GM12864 (cell line): ENCODE data around the gene SLC29A3.
A peak's percentile ranks its signal among the peaks of the same experiment; 100 is the strongest.
"Not testable (repeated sequence)": the region's sequence is repeated elsewhere in the genome, so short reads cannot be mapped to it uniquely, and the experiment has no call there.

ENCODE experiments used
- DNase-seq: peaks from one replicate; pipeline ENCODE4 v3.0.0-alpha.2; 2011; ENCODE audit warnings: low read depth
- H3K4me3 ChIP-seq: 2 replicates; pipeline ENCODE4 v1.5.1; 2011; ENCODE audit warnings: mild to moderate bottlenecking, low read depth, low read length, control low read depth
- TF ChIP-seq, protein P1 (sequence below): IDR thresholded peaks from 2 replicates; pipeline ENCODE4 v1.5.1; 2011; ENCODE audit warnings: low read depth, mild to moderate bottlenecking, moderate library complexity, low read length, control low read depth, inconsistent platforms; ENCODE audit errors: missing control alignments

The SLC29A3 gene

GRCh38 chr10:71319042-71319799 lies at the start of gene SLC29A3:
SLC29A3 (plus strand) TSS chr10:71319259; CDS start chr10:71319310, 51 bp downstream.
- peak; percentile 30 for DNase-seq
- TF ChIP-seq, protein P1, sequence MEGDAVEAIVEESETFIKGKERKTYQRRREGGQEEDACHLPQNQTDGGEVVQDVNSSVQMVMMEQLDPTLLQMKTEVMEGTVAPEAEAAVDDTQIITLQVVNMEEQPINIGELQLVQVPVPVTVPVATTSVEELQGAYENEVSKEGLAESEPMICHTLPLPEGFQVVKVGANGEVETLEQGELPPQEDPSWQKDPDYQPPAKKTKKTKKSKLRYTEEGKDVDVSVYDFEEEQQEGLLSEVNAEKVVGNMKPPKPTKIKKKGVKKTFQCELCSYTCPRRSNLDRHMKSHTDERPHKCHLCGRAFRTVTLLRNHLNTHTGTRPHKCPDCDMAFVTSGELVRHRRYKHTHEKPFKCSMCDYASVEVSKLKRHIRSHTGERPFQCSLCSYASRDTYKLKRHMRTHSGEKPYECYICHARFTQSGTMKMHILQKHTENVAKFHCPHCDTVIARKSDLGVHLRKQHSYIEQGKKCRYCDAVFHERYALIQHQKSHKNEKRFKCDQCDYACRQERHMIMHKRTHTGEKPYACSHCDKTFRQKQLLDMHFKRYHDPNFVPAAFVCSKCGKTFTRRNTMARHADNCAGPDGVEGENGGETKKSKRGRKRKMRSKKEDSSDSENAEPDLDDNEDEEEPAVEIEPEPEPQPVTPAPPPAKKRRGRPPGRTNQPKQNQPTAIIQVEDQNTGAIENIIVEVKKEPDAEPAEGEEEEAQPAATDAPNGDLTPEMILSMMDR, result peak; percentile 74
- H3K4me3 ChIP-seq, result peak within 1 kb of the TSS; percentile 74

DNA sequence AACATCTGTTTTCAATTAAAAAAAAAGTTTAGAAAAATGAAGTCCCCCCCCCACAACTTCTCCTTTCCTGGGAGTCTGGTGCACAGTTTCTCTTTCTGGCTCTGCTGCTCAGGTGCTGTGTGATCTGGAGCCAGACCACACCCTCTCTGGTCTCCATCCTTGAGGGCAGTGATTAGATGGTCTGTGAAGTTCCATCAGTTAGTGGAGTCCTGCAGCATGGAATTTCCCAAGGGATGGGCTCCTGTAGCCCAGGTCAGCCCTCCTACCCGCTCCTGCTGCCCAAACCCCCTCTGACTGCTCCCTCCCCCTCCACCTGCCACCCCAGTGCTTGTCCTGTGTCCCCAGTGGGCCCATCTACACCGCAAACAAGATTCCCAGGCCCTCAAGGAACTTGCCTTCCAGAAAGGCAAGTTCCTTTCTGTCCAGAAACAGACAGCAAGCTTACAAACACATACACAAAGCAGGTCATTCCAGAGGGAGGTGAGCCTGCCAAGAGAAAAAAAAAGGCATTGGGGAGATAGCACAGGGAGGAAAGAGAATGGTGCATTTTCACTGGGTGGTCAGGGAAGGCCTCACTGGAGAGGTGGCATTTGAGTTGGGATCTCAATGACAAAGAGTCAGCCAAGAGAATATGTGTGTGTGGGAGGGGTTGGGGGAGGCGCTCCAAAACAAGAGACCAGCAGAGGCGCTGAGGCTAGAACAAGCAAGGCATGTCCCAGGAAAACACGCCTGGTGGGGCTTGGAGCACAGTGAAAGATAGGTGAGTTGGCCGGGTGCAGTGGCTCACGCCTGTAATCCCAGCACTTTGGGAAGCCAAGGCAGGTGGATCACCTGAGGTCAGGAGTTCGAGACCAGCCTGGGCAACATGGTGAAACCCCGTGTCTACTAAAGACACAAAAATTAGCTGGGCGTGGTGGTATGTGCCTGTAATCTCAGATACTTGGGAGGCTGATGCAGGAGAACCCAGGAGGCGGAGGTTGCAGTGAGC lies 49.5 kb upstream of the SLC29A3 start:
- DNase-seq, result no peak
- no peak overlapping the region for H3K4me3 ChIP-seq
- TF ChIP-seq, protein P1, result peak; percentile 3

DNA sequence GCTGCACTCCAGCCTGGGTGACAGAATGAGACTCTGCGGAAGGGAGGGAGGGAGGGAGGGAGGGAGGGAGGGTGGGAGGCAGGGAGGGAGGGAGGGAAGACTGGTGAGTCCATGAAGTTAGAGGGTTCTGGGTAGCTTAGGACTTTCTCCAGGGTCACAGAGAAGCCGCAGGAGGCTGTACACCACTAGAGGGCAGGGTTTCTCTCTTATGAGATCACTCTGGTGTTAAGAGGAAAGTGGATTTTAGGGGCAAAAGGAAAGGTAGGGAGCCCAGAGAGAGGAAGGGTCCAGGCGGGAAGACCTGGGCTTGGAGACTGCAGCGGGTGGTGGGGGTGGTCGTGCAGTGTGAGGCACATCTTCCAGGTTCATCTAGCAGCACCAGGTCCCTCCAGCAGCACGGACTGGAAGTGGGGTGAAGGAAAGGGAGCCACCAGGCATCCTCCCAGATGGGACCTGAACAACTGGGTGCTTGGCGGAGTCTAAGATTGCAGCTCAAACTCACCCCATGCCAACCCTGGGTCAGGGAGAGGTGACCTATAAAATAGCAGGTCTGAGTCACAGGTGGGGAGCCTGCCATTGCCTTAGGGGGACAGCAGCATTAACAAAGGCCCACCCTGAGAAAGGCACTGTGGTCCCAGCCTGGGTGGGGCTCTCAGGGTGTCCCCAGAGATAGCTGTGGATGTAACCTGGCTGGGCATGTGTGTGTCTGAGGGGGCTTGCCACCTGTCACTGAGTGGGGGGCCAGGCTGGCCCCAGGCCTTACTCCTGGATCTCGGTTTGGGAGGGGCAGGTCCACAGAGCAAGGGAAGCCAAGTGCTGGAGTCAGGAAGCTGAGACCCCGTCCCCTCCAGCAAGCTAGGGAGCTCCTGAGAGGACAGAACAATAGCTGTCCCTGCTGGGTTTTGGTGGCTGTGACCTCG lies 48.5 kb upstream of the SLC29A3 start:
- DNase-seq, result peak; percentile 7
- TF ChIP-seq, protein P1, result peak; percentile 80
- no peak overlapping the region for H3K4me3 ChIP-seq

DNA sequence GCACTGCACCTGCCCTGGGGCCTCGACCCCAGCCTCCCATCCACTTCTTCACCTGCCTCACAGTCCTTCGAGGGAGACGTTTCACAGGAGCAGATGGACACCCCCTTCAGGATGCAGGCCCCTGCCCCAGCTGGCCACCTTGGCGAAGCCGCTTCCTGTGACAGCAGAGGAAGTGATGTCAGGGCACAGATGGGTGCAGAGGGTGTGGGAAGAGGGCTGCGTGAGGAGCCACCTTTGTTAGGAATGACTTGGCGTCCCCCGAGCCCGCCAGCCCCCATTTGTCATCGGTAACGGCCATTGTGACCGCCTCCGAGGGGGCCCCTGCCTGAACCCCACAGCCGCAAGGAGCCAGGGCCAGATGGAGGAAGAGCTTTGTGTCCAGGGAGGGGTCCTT lies 47.4 kb upstream of the SLC29A3 start:
- TF ChIP-seq, protein P1, result no peak
- DNase-seq, result no peak
- no peak overlapping the region for H3K4me3 ChIP-seq

- no peak for DNase-seq
- H3K4me3 ChIP-seq, result no peak overlapping the region
- TF ChIP-seq, protein P1, result no peak
Measured at GRCh38 chr10:71272056-71272771, 46.8 kb upstream of the SLC29A3 start.

DNA sequence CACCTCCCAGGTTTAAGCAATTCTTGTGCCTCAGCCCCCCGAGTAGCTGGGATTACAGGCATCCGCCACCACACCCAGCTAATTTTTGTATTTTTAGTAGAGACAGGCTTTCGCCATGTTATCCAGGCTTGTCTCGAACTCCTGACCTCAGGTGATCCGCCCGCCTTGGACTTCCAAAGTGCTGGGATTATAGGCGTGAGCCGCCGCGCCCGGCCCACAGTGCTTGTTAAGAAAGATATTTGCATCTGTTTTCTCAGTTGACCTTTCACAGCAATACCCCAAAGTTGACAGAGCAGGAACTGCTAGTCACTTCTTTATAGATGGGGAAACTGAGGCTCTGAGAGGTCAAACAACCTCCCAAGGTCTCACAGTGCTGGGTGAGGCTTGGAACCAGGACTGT lies 46.1 kb upstream of the SLC29A3 start:
- DNase-seq, H3K4me3 ChIP-seq: not testable (repeated sequence)
